Stomach (tissue), 4 donors: ENCODE data around the gene PGBD5.

Experiments
- EP300 ChIP-seq: sonication (generic); formaldehyde crosslinking; IDR thresholded peaks from one replicate; pipeline ENCODE4 v1.6.1; 2017; ENCODE audit warnings: antibody characterized with exemption
- POLR2A ChIP-seq, 4 donors: fragments of 450-650 bp; IDR thresholded peaks; one replicate each; pipeline ENCODE4 v1.6.1; 2016; ENCODE audit warnings: antibody characterized with exemption in 4 of 4, control low read depth in 2 of 4, mild to moderate bottlenecking in 1 of 4, moderate library complexity in 1 of 4
- POLR2AphosphoS5 ChIP-seq, 3 donors: sonication (generic); formaldehyde crosslinking; IDR thresholded peaks; one replicate each; pipeline ENCODE4 v1.6.1; 2016; ENCODE audit warnings: antibody characterized with exemption in 3 of 3
- TF ChIP-seq, protein P1 (sequence below), 7 experiments: fragments of 450-650 bp in 4 of 7; fragments of 200-600 bp in 3 of 7; sonication (generic) in 3 of 7; IDR thresholded peaks; one replicate each; pipeline ENCODE4 v1.5.1; 2016 to 2019; ENCODE audit warnings: antibody characterized with exemption in 7 of 7, control low read depth in 2 of 7, mild to moderate bottlenecking in 1 of 7

- TF ChIP-seq POLR2A (IDR thresholded peaks at IDR 0.05) = no peak
- TF ChIP-seq, protein P1, sequence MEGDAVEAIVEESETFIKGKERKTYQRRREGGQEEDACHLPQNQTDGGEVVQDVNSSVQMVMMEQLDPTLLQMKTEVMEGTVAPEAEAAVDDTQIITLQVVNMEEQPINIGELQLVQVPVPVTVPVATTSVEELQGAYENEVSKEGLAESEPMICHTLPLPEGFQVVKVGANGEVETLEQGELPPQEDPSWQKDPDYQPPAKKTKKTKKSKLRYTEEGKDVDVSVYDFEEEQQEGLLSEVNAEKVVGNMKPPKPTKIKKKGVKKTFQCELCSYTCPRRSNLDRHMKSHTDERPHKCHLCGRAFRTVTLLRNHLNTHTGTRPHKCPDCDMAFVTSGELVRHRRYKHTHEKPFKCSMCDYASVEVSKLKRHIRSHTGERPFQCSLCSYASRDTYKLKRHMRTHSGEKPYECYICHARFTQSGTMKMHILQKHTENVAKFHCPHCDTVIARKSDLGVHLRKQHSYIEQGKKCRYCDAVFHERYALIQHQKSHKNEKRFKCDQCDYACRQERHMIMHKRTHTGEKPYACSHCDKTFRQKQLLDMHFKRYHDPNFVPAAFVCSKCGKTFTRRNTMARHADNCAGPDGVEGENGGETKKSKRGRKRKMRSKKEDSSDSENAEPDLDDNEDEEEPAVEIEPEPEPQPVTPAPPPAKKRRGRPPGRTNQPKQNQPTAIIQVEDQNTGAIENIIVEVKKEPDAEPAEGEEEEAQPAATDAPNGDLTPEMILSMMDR (IDR thresholded peaks at IDR 0.05) = no peak
- TF ChIP-seq EP300 = no peak
- no peak for TF ChIP-seq POLR2AphosphoS5 (IDR thresholded peaks at IDR 0.05)
These were observed 145.9 kb downstream of the PGBD5 start for GRCh38 chr1:230280054-230280795.
